HCT116 (cell line): Measurements from ENCODE around the gene IGF2BP1. TPM values are rescaled to one million over a fixed set of nuclear protein-coding genes. Genes with fewer than 3 reads are reported as not detected.

Experiments
- ATAC-seq: fragments of 200-7000 bp; cut with Tn5 transposase; 2 replicates; pipeline ENCODE4 v1.9.1; 2020; ENCODE audit warnings: mild to moderate bottlenecking, moderate library complexity
- BruUV-seq: library from RNA; stranded (reverse); fragments of 400-500 nt; replicated peaks from 2 replicates; lab custom pipeline; 2021; lab: Mats Ljungman, UMichigan
- CTCF ChIA-PET: fragments of 300-600 bp; sonication (Branson Sonifier 250); formaldehyde crosslinking; loops from one replicate; lab custom pipeline; 2021; ENCODE audit warnings: antibody characterized with exemption; lab: Charles Lee
- POLR2A ChIA-PET: fragments of 300-600, 350-600 bp; sonication (Branson Sonifier 250); formaldehyde crosslinking; loops from one replicate; lab custom pipeline; 2021; ENCODE audit warnings: antibody characterized with exemption; lab: Charles Lee
- RAD21 ChIA-PET, 2 experiments: fragments of 300-600 bp; sonication (Branson Sonifier 250); formaldehyde crosslinking; loops; one replicate each; lab custom pipeline; 2023; ENCODE audit warnings: low total read pairs in 2 of 2; ENCODE audit not compliant: uncharacterized antibody in 2 of 2, unreplicated experiment in 2 of 2, low non-redundant PET in 1 of 2; lab: Charles Lee
- DNase-seq: peaks from one replicate; pipeline ENCODE4 v3.0.0-alpha.2; 2010; ENCODE audit warnings: low read depth, low spot score
- H2AFZ ChIP-seq: fragments of 200-600 bp; shearing (Covaris generic), sonication (generic); 2 replicates; pipeline ENCODE4 v1.6.1; 2017; ENCODE audit warnings: low read depth, mixed run types, mixed read lengths, antibody characterized with exemption, low read length; ENCODE audit not compliant: poor library complexity, severe bottlenecking
- H3K27ac ChIP-seq: 2 replicates; pipeline ENCODE4 v1.5.1; 2012; ENCODE audit warnings: low read depth, low read length
- H3K27me3 ChIP-seq: fragments of 200-600 bp; sonication (generic); 2 replicates; pipeline ENCODE4 v1.6.1; 2016; ENCODE audit warnings: mixed run types, low read length, mixed read lengths; ENCODE audit not compliant: insufficient read depth
- H3K36me3 ChIP-seq, 2 experiments: fragments of 200-500 bp in 1 of 2; fragments of 200-600 bp in 1 of 2; sonication (Bioruptor generic) in 1 of 2; sonication (generic) in 1 of 2; 2 replicates each; pipeline versions ENCODE4 v1.5.1 to v1.6.1; 2014 to 2016; ENCODE audit warnings: low read length in 2 of 2, inconsistent platforms in 1 of 2, mixed read lengths in 1 of 2, mixed run types in 1 of 2; ENCODE audit not compliant: insufficient read depth in 2 of 2, control insufficient read depth in 1 of 2
- H3K4me1 ChIP-seq, 2 experiments: fragments of 200-600 bp in 1 of 2; sonication (generic) in 1 of 2; 2 replicates each; pipeline versions ENCODE4 v1.5.1 to v1.6.1; 2012 to 2017; ENCODE audit warnings: low read length in 2 of 2, inconsistent platforms in 1 of 2, mild to moderate bottlenecking in 1 of 2, mixed read lengths in 1 of 2, mixed run types in 1 of 2, moderate library complexity in 1 of 2; ENCODE audit not compliant: insufficient read depth in 2 of 2, control insufficient read depth in 1 of 2
- H3K4me2 ChIP-seq: fragments of 200-600 bp; sonication (generic); 2 replicates; pipeline ENCODE4 v1.6.1; 2017; ENCODE audit warnings: mixed run types, low read length, mixed read lengths
- H3K4me3 ChIP-seq, 2 experiments: fragments of 200-600 bp in 1 of 2; sonication (generic) in 1 of 2; replicated peaks in 1 of 2; 2 replicates each; pipeline ENCODE4 v1.5.1; 2011 to 2016; ENCODE audit warnings: low read length in 2 of 2, control low read depth in 1 of 2, low read depth in 1 of 2, mild to moderate bottlenecking in 1 of 2, mixed read lengths in 1 of 2, mixed run types in 1 of 2
- H3K79me2 ChIP-seq: fragments of 200-600 bp; sonication (generic); 2 replicates; pipeline ENCODE4 v1.6.1; 2017; ENCODE audit warnings: mild to moderate bottlenecking, mixed run types, low read length, moderate library complexity, mixed read lengths; ENCODE audit not compliant: insufficient read depth
- H3K9ac ChIP-seq: fragments of 200-600 bp; sonication (generic); 2 replicates; pipeline ENCODE4 v1.6.1; 2016; ENCODE audit warnings: low read length, mixed read lengths
- H3K9me2 ChIP-seq: fragments of 200-600 bp; sonication (generic), shearing (Covaris generic); 2 replicates; pipeline ENCODE4 v1.6.1; 2017; ENCODE audit warnings: mixed run types, mild to moderate bottlenecking, moderate library complexity; ENCODE audit not compliant: insufficient read depth
- H3K9me3 ChIP-seq, 2 experiments: fragments of 200-500 bp in 1 of 2; fragments of 200-600 bp in 1 of 2; sonication (Bioruptor generic) in 1 of 2; sonication (generic) in 1 of 2; 2 replicates each; pipeline ENCODE4 v1.6.1; 2014 to 2017; ENCODE audit warnings: low read length in 2 of 2, mixed read lengths in 2 of 2, inconsistent platforms in 1 of 2, low read depth in 1 of 2, mild to moderate bottlenecking in 1 of 2, mixed run types in 1 of 2, moderate library complexity in 1 of 2; ENCODE audit not compliant: control insufficient read depth in 1 of 2, insufficient read depth in 1 of 2
- H4K20me1 ChIP-seq: fragments of 200-600 bp; sonication (generic), shearing (Covaris generic); 2 replicates; pipeline ENCODE4 v1.6.1; 2017; ENCODE audit warnings: mixed run types, mild to moderate bottlenecking, moderate library complexity; ENCODE audit not compliant: insufficient read depth
- ATF3 ChIP-seq: IDR thresholded peaks from 2 replicates; pipeline ENCODE4 v1.6.1; 2012
- CBX3 ChIP-seq: IDR thresholded peaks from 2 replicates; pipeline ENCODE4 v1.6.1; 2012; ENCODE audit warnings: low read depth
- CTCF ChIP-seq, 3 experiments: fragments of 200-600 bp in 1 of 3; sonication (generic) in 1 of 3; IDR thresholded peaks in 2 of 3; conservative IDR thresholded peaks in 1 of 3; 2 replicates each; pipeline ENCODE4 v1.5.1; 2012 to 2017; ENCODE audit warnings: low read depth in 2 of 3, low read length in 2 of 3, antibody characterized with exemption in 1 of 3, borderline replicate concordance in 1 of 3, control low read depth in 1 of 3, mild to moderate bottlenecking in 1 of 3, mixed read lengths in 1 of 3, mixed run types in 1 of 3, moderate library complexity in 1 of 3; ENCODE audit not compliant: insufficient read depth in 1 of 3
- EGR1 ChIP-seq: IDR thresholded peaks from 2 replicates; pipeline ENCODE4 v1.6.1; 2012; ENCODE audit warnings: low read depth
- ELF1 ChIP-seq: IDR thresholded peaks from 2 replicates; pipeline ENCODE4 v1.6.1; 2012; ENCODE audit warnings: low read depth, borderline replicate concordance
- EZH2 ChIP-seq: fragments of 200-600 bp; sonication (generic); IDR thresholded peaks from 2 replicates; pipeline ENCODE4 v1.6.1; 2017; ENCODE audit warnings: antibody characterized with exemption, mixed run types
- EZH2phosphoT487 ChIP-seq: fragments of 200-600 bp; IDR thresholded peaks from 2 replicates; pipeline ENCODE4 v1.6.1; 2018; ENCODE audit warnings: antibody characterized with exemption, borderline replicate concordance
- FOSL1 ChIP-seq: IDR thresholded peaks from 2 replicates; pipeline ENCODE4 v1.6.1; 2012; ENCODE audit warnings: low read depth
- JUND ChIP-seq: IDR thresholded peaks from 2 replicates; pipeline ENCODE4 v1.6.1; 2012
- POLR2A ChIP-seq: IDR thresholded peaks from 2 replicates; pipeline ENCODE4 v1.7.0; 2011; ENCODE audit warnings: borderline replicate concordance; ENCODE audit not compliant: insufficient read depth, insufficient read length; ENCODE audit errors: extremely low read depth
- POLR2AphosphoS5 ChIP-seq: IDR thresholded peaks from 2 replicates; pipeline ENCODE4 v1.6.1; 2011; ENCODE audit warnings: mild to moderate bottlenecking, low read depth, low read length, moderate library complexity
- RAD21 ChIP-seq: IDR thresholded peaks from 2 replicates; pipeline ENCODE4 v1.6.1; 2012; ENCODE audit warnings: low read depth, mild to moderate bottlenecking
- REST ChIP-seq: IDR thresholded peaks from 2 replicates; pipeline ENCODE4 v1.6.1; 2012; ENCODE audit warnings: low read depth
- SP1 ChIP-seq: IDR thresholded peaks from 2 replicates; pipeline ENCODE4 v1.6.1; 2012; ENCODE audit warnings: low read depth
- SRF ChIP-seq: IDR thresholded peaks from 2 replicates; pipeline ENCODE4 v1.6.1; 2012; ENCODE audit warnings: low read depth
- TCF7L2 ChIP-seq: IDR thresholded peaks from 2 replicates; pipeline ENCODE4 v1.7.0; 2011; ENCODE audit warnings: borderline replicate concordance, inconsistent platforms; ENCODE audit not compliant: insufficient read depth, insufficient read length; ENCODE audit errors: extremely low read depth
- YY1 ChIP-seq: IDR thresholded peaks from 2 replicates; pipeline ENCODE4 v1.6.1; 2011; ENCODE audit warnings: low read length, low read depth, moderate library complexity, mild to moderate bottlenecking; ENCODE audit not compliant: insufficient replicate concordance; ENCODE audit errors: extremely low read depth
- ZBTB33 ChIP-seq: IDR thresholded peaks from 2 replicates; pipeline ENCODE4 v1.6.1; 2011; ENCODE audit warnings: mild to moderate bottlenecking, low read length, moderate library complexity; ENCODE audit not compliant: insufficient replicate concordance; ENCODE audit errors: extremely low read depth
- ZNF274 ChIP-seq: fragments of 200-500 bp; sonication (Bioruptor generic); IDR thresholded peaks from 2 replicates; pipeline ENCODE4 v1.6.1; 2014; ENCODE audit warnings: mild to moderate bottlenecking, low read depth, low read length, inconsistent platforms
- intact Hi-C: fragments of 100-400 bp; cut with micrococcal nuclease; formaldehyde crosslinking; loops from 2 replicates; pipeline ENCODE4 v1.10.0; 2022
- total RNA-seq: library from RNA; stranded (reverse); gene quantifications from one replicate; pipeline ENCODE4 v1.2.1, GENCODE V29; 2021; ENCODE audit not compliant: unreplicated experiment

IGF2BP1 gene
- total RNA-seq, 1 experiment from 2014 or later = 0.91 TPM

- ChIA-PET POLR2A (no interaction called here), RAD21 (interaction anchor here in 1 of 2 experiments (0.8 kb wide), 1 partner anchor 110 kb away, joined by 3 read pairs; no protein-coding TSS in a partner anchor), CTCF (no interaction called here)
- intact Hi-C loops = no loop called here
- H3K36me3 ChIP-seq = no peaks in the 10 kb centered on the region
- no peak for TF ChIP-seq CBX3
- no peak for TF ChIP-seq FOSL1
- no peak for TF ChIP-seq SP1
- no peak for TF ChIP-seq POLR2A
- TF ChIP-seq ZNF274 = no peak
- TF ChIP-seq EZH2 = no peak
- no peak for TF ChIP-seq POLR2AphosphoS5
- no peak for TF ChIP-seq SRF
- no peak for TF ChIP-seq ATF3
- no peak for TF ChIP-seq TCF7L2
- TF ChIP-seq EGR1 = no peak
- no peak for TF ChIP-seq CTCF (IDR thresholded peaks at IDR 0.05 in 2 of 3, conservative IDR thresholded peaks at IDR 0.05 in 1 of 3; ENCODE audit: borderline replicate concordance in 1 of 3, insufficient read depth in 1 of 3, low read depth in 2 of 3, low read length in 2 of 3)
- TF ChIP-seq JUND = no peak
- no peak for TF ChIP-seq RAD21
- no peak for TF ChIP-seq ELF1
- TF ChIP-seq ZBTB33 = no peak
- no peak for TF ChIP-seq EZH2phosphoT487
- no peak for TF ChIP-seq YY1
- no peak for TF ChIP-seq REST
- H2AFZ ChIP-seq = no peak overlapping the region
- no peak for ATAC-seq
- DNase-seq = no peak
- peaks cover 36% of the 10 kb centered on the region for H3K27me3 ChIP-seq
- H3K9me2 ChIP-seq = no peaks in the 10 kb centered on the region
- H3K4me1 ChIP-seq = no peaks in the 10 kb centered on the region; a peak in 1 of 4 replicates
- H3K9me3 ChIP-seq = no peaks in the 10 kb centered on the region
- H3K79me2 ChIP-seq = no peaks in the 10 kb centered on the region
- peaks cover 3% of the 10 kb centered on the region; the same call in 1 of the 2 replicates for H4K20me1 ChIP-seq
- H3K9ac ChIP-seq = no peak overlapping the region
- H3K4me2 ChIP-seq = no peak overlapping the region
- no peak overlapping the region for H3K27ac ChIP-seq
- no peak overlapping the region for H3K4me3 ChIP-seq
- no TSS peak for BruUV-seq
Observed at GRCh38 chr17:48989100-48989499, 8.1 kb upstream of the IGF2BP1 start.
